Activated B cell treated with CpG ODN at 0.5 μM for 24 hours (primary cell): ENCODE data around the gene P2RX2. TPM values are rescaled to one million over a fixed set of nuclear protein-coding genes. Genes with fewer than 3 reads are reported as not detected.

ENCODE experiments used
- ATAC-seq: fragments of 200-7000 bp; cut with Tn5 transposase; one replicate; pipeline ENCODE4 v1.10.0; 2021; ENCODE audit warnings: low read depth, mild to moderate bottlenecking, moderate library complexity
- CTCF ChIA-PET: fragments of 350-600 bp; sonication (Branson Sonifier 250); formaldehyde crosslinking; loops from one replicate; lab custom pipeline; 2021; ENCODE audit warnings: antibody characterized with exemption; lab: Charles Lee
- POLR2A ChIA-PET: fragments of 350-600 bp; sonication (Branson Sonifier 250); formaldehyde crosslinking; loops from one replicate; lab custom pipeline; 2021; ENCODE audit warnings: antibody characterized with exemption; lab: Charles Lee
- DNase-seq: peaks from one replicate; pipeline ENCODE4 v3.0.0; 2022
- H3K27ac Mint-ChIP-seq: one replicate; pipeline ENCODE4 v1.8.0; 2020; ENCODE audit warnings: mixed read lengths
- H3K27me3 Mint-ChIP-seq: one replicate; pipeline ENCODE4 v1.8.0; 2021; ENCODE audit warnings: mixed read lengths
- H3K36me3 Mint-ChIP-seq: one replicate; pipeline ENCODE4 v1.8.0; 2021; ENCODE audit warnings: low read depth, mixed read lengths
- H3K4me1 Mint-ChIP-seq: one replicate; pipeline ENCODE4 v1.8.0; 2021; ENCODE audit warnings: mixed read lengths
- H3K4me3 Mint-ChIP-seq: one replicate; pipeline ENCODE4 v1.8.0; 2020; ENCODE audit warnings: mild to moderate bottlenecking, mixed read lengths
- H3K9me3 Mint-ChIP-seq: one replicate; pipeline ENCODE4 v1.8.0; 2020; ENCODE audit warnings: mixed read lengths
- CTCF ChIP-seq: fragments of 200-600 bp; IDR thresholded peaks from one replicate; pipeline ENCODE4 v1.8.0; 2022; ENCODE audit warnings: antibody characterized with exemption, mild to moderate bottlenecking
- intact Hi-C: fragments of 100-400 bp; cut with micrococcal nuclease; formaldehyde crosslinking; loops from one replicate; pipeline ENCODE4 v1.15.1; 2024
- total RNA-seq: library from RNA; stranded (reverse); gene quantifications from 2 replicates; pipeline ENCODE4 v1.2.3, GENCODE V29; 2022

Gene P2RX2
- total RNA-seq: not detected in 2 replicates

GRCh38 chr12:132618683-132619043 is at the start of gene P2RX2:
Gene P2RX2 (plus strand): TSS chr12:132618776. CDS start chr12:132618817, 41 bp downstream.
- no peak for ATAC-seq
- ChIA-PET CTCF (no interaction called here), POLR2A (no interaction called here)
- peak within 1 kb of the TSS; percentile 59 for H3K4me3 Mint-ChIP-seq
- no peak within 1 kb of the TSS for H3K27ac Mint-ChIP-seq
- TF ChIP-seq CTCF: no peak
- intact Hi-C loops: no loop called here
- no peaks in the 10 kb centered on the region for H3K9me3 Mint-ChIP-seq
- DNase-seq: no peak
- H3K27me3 Mint-ChIP-seq: peaks cover 17% of the 10 kb centered on the region
- H3K4me1 Mint-ChIP-seq: peaks cover 11% of the 10 kb centered on the region
- H3K36me3 Mint-ChIP-seq: no peaks in the 10 kb centered on the region

GRCh38 chr12:132568826-132569480 is 49.6 kb upstream of the P2RX2 start:
- intact Hi-C loops: no loop called here
- peaks cover 19% of the 10 kb centered on the region for H3K36me3 Mint-ChIP-seq
- no peak for ATAC-seq
- TF ChIP-seq CTCF: no peak
- no peaks in the 10 kb centered on the region for H3K27me3 Mint-ChIP-seq
- CTCF ChIA-PET: interaction anchor here (1.0 kb wide), 1 partner anchor 154 kb away, joined by 3 read pairs; no protein-coding TSS in a partner anchor
- POLR2A ChIA-PET: no interaction called here
- no peak for DNase-seq
- H3K9me3 Mint-ChIP-seq: no peaks in the 10 kb centered on the region
- H3K27ac Mint-ChIP-seq: no peak overlapping the region
- H3K4me3 Mint-ChIP-seq: no peak overlapping the region
- no peaks in the 10 kb centered on the region for H3K4me1 Mint-ChIP-seq

- TF ChIP-seq CTCF: no peak
- H3K9me3 Mint-ChIP-seq: no peaks in the 10 kb centered on the region
- ATAC-seq (no peak), DNase-seq (no peak)
- intact Hi-C loops: no loop called here
- H3K36me3 Mint-ChIP-seq: peaks cover 22% of the 10 kb centered on the region
- H3K27me3 Mint-ChIP-seq: no peaks in the 10 kb centered on the region
- POLR2A ChIA-PET: no interaction called here
- H3K4me3 Mint-ChIP-seq: no peak overlapping the region
- no peak overlapping the region for H3K27ac Mint-ChIP-seq
- H3K4me1 Mint-ChIP-seq: no peaks in the 10 kb centered on the region
- CTCF ChIA-PET: no interaction called here
These were observed 48.6 kb upstream of the P2RX2 start for GRCh38 chr12:132569856-132570480.

- Mint-ChIP-seq H3K27ac (no peak overlapping the region), H3K36me3 (peaks cover 22% of the 10 kb centered on the region), H3K4me1 (no peaks in the 10 kb centered on the region), H3K4me3 (no peak overlapping the region), H3K27me3 (no peaks in the 10 kb centered on the region), H3K9me3 (no peaks in the 10 kb centered on the region)
- no peak for ATAC-seq
- CTCF ChIA-PET: no interaction called here
- POLR2A ChIA-PET: no interaction called here
- intact Hi-C loops: no loop called here
- TF ChIP-seq CTCF: no peak
- no peak for DNase-seq
These were observed 47.9 kb upstream of the P2RX2 start for GRCh38 chr12:132570635-132571034.

GRCh38 chr12:132571051-132571450 is 47.5 kb upstream of the P2RX2 start:
- CTCF ChIA-PET: no interaction called here
- no peaks in the 10 kb centered on the region for H3K27me3 Mint-ChIP-seq
- no peaks in the 10 kb centered on the region for H3K4me1 Mint-ChIP-seq
- POLR2A ChIA-PET: no interaction called here
- H3K4me3 Mint-ChIP-seq: no peak overlapping the region
- H3K36me3 Mint-ChIP-seq: peaks cover 18% of the 10 kb centered on the region
- H3K27ac Mint-ChIP-seq: no peak overlapping the region
- no peak for TF ChIP-seq CTCF
- no peak for DNase-seq
- intact Hi-C loops: no loop called here
- ATAC-seq: no peak
- no peaks in the 10 kb centered on the region for H3K9me3 Mint-ChIP-seq
